ENCODE measurements around the gene CPEB1.

Gene CPEB1

GRCh38 chr15:82611348-82611747 is 35.8 kb downstream of the CPEB1 start:
- TF ChIP-seq CREB1 (IDR thresholded peaks at IDR 0.05; ENCODE audit: low read depth) (no peak), MAX (IDR thresholded peaks at IDR 0.05) (no peak), NFIC (IDR thresholded peaks at IDR 0.05) (no peak), EGR1 (IDR thresholded peaks at IDR 0.05) (no peak), ZBTB7A (IDR thresholded peaks at IDR 0.05; ENCODE audit: low read depth) (no peak), CEBPB (IDR thresholded peaks at IDR 0.05) (no peak), FOXM1 (IDR thresholded peaks at IDR 0.05; ENCODE audit: borderline replicate concordance, low read depth) (no peak), EP300 (IDR thresholded peaks at IDR 0.05; ENCODE audit: borderline replicate concordance) (no peak), YY1 (IDR thresholded peaks at IDR 0.05; ENCODE audit: low read depth) (no peak), TAF1 (IDR thresholded peaks at IDR 0.05; ENCODE audit: low read depth) (no peak), TEAD4 (IDR thresholded peaks at IDR 0.05) (no peak), REST (IDR thresholded peaks at IDR 0.05; ENCODE audit: low read depth) (no peak), RAD21 (IDR thresholded peaks at IDR 0.05; ENCODE audit: low read depth) (no peak), TCF12 (IDR thresholded peaks at IDR 0.05; ENCODE audit: low read depth) (no peak), USF1 (IDR thresholded peaks at IDR 0.05) (no peak)

GRCh38 chr15:82602195-82602594 is 45.0 kb downstream of the CPEB1 start:
- no peak for TF ChIP-seq FOXM1 (IDR thresholded peaks at IDR 0.05; ENCODE audit: borderline replicate concordance, low read depth)
- TF ChIP-seq USF1 (IDR thresholded peaks at IDR 0.05) = no peak
- no peak for TF ChIP-seq RAD21 (IDR thresholded peaks at IDR 0.05; ENCODE audit: low read depth)
- no peak for TF ChIP-seq EGR1 (IDR thresholded peaks at IDR 0.05)
- TF ChIP-seq TAF1 (IDR thresholded peaks at IDR 0.05; ENCODE audit: low read depth) = no peak
- TF ChIP-seq ZBTB7A (IDR thresholded peaks at IDR 0.05; ENCODE audit: low read depth) = no peak
- TF ChIP-seq NFIC (IDR thresholded peaks at IDR 0.05) = no peak
- TF ChIP-seq YY1 (IDR thresholded peaks at IDR 0.05; ENCODE audit: low read depth) = no peak
- no peak for TF ChIP-seq CREB1 (IDR thresholded peaks at IDR 0.05; ENCODE audit: low read depth)
- TF ChIP-seq EP300 (IDR thresholded peaks at IDR 0.05; ENCODE audit: borderline replicate concordance) = no peak
- no peak for TF ChIP-seq CEBPB (IDR thresholded peaks at IDR 0.05)
- no peak for TF ChIP-seq TEAD4 (IDR thresholded peaks at IDR 0.05)
- TF ChIP-seq REST (IDR thresholded peaks at IDR 0.05; ENCODE audit: low read depth) = no peak
- TF ChIP-seq MAX (IDR thresholded peaks at IDR 0.05) = no peak

- TF ChIP-seq ZBTB7A (IDR thresholded peaks at IDR 0.05; ENCODE audit: low read depth) (no peak), EP300 (IDR thresholded peaks at IDR 0.05; ENCODE audit: borderline replicate concordance) (no peak), EGR1 (IDR thresholded peaks at IDR 0.05) (no peak), NFIC (IDR thresholded peaks at IDR 0.05) (no peak), REST (IDR thresholded peaks at IDR 0.05; ENCODE audit: low read depth) (no peak), CREB1 (IDR thresholded peaks at IDR 0.05; ENCODE audit: low read depth) (no peak), MAX (IDR thresholded peaks at IDR 0.05) (no peak), YY1 (IDR thresholded peaks at IDR 0.05; ENCODE audit: low read depth) (no peak), CEBPB (IDR thresholded peaks at IDR 0.05) (no peak), RAD21 (IDR thresholded peaks at IDR 0.05; ENCODE audit: low read depth) (no peak)
Measured at GRCh38 chr15:82599862-82600261, 47.3 kb downstream of the CPEB1 start.

DNA sequence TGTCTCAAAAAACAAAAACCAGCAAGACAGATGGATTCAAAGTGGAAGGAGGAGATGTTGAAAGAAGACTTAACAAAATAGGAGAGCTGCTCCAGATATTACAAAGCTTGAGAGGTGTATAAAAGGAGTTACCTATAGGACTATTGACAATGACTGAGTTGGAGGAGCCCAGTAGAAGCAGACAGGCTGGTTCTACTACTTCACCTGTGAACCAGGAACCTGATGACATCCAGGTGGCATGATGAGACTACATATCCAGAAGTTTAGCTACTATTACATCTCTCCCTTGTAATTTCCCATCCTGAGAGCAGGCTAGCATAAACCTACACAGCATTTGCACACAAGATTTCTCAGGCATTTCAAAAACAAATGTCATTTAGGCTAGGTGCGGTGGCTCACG is 49.3 kb downstream of the CPEB1 start:
- TF ChIP-seq REST (IDR thresholded peaks at IDR 0.05; ENCODE audit: low read depth) = no peak
- no peak for TF ChIP-seq EP300 (IDR thresholded peaks at IDR 0.05; ENCODE audit: borderline replicate concordance)
- no peak for TF ChIP-seq EGR1 (IDR thresholded peaks at IDR 0.05)
- no peak for TF ChIP-seq FOXM1 (IDR thresholded peaks at IDR 0.05; ENCODE audit: borderline replicate concordance, low read depth)
- no peak for TF ChIP-seq ZBTB7A (IDR thresholded peaks at IDR 0.05; ENCODE audit: low read depth)
